Measurements from ENCODE around the gene SESTD1.
"Not testable (repeated sequence)": the region's sequence is repeated elsewhere in the genome, so short reads cannot be mapped to it uniquely, and the experiment has no call there.

SESTD1 gene

DNA sequence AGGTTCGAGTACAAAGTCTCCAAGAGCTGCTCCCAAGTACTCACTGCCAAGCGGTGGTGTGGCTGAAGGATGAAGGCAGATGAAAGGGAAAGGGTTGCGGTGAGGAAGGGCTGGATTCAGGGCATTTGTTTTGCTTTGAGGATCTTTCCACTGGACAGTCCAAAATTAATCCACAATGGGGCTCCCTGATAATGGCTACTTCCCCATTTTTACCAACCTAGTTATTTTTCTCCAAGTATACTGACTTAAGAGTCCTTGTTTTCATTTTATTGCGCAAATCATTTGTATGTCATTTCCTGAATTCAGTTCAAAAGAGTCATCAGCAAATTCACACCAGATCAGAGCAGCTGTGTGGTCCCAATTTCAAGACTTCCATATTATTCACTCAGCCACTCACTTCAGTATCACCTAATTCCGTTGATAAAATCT, 464 bp upstream of the SESTD1 start:
- peak; percentile 23 for DNase-seq

DNA sequence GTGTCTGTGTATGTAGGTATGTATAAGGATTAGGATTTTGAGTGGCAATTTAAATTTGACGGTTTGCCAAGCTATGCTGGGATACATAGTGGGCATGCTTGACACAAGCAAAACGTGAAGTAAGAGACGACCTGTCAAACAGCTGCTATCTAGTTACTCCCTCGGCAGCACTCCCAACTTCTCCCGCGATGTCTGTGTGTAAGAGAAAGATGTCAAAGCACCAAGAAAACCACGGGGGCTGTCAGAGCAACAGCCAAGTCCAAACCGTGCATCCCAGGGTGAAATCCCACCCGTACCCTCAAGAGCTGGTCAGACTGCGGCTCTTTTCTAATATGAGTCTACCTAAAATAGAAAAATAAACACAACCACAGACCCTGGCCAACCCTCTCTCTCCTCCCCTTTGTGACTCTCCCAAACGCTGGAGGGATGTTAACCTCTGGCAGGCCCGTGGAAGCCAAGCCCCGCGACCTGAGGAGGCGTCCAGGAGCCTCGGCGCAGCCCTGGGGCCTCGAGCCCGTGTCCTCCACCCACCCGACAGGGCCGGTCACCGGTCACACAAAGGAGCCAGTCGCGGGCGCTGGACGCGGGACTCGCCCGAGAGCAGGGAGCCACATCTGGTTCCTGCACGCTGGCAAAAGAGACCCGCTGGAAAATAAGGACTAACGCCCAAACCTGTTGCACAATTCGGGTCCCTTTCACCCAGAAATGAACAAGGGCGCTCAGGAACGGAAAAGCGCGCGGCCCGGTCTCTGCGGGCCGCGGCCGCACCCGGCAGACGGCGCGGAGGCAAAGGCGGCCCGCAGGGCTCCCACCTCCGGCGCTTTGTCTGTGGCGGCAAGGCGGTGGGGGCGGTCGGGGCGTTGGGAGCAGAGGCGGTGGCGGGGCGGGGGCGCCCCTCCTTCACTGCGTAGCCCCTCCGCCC, 925 bp downstream of the SESTD1 start:
- DNase-seq = peak; percentile 34

DNA sequence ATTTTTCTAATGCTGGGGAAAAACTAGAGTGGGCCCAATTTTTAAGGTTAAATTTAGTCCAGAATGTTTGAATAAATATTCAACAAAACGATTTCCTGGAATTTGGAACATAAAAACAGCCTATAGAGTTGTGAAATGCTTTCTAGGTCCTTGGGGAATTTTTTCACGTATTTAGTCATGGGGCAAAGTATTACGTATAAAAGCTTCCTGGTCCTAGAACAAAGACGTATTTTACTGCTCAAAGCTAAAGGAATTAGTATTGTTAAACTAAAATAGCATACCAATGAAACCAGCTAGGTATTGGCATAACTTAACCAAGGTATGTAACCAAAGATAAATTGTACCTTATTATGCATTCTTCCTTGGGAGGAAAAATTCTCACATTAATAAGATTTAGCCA, 1.6 kb downstream of the SESTD1 start:
- no peak for DNase-seq

DNA sequence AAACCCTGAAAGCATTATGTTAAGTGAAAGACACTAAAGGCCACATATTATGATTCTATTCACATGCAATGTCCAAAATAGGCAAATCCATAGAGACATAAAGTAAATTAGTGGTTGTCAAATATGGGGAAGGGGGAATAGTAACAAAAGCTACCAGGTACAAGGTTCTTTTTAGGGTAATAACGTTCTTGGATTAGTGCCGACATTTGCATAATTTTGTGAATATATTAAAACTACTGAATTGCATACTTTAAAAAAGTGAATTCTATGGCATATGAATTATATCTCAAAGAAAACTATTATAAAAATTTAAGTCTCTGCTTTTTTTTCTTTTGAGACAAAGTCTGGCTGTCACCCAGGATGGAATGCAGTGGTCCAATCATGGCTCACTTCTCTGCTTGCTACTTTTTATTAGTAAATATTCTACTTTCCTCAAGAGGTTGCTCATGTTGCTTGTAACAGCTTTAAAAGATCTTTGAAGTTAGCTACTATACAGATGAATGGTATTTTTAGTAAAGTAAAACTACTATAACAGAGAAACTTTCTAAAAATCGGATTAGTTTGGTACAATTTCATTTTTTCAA, 2.5 kb downstream of the SESTD1 start:
- DNase-seq = no peak

DNA sequence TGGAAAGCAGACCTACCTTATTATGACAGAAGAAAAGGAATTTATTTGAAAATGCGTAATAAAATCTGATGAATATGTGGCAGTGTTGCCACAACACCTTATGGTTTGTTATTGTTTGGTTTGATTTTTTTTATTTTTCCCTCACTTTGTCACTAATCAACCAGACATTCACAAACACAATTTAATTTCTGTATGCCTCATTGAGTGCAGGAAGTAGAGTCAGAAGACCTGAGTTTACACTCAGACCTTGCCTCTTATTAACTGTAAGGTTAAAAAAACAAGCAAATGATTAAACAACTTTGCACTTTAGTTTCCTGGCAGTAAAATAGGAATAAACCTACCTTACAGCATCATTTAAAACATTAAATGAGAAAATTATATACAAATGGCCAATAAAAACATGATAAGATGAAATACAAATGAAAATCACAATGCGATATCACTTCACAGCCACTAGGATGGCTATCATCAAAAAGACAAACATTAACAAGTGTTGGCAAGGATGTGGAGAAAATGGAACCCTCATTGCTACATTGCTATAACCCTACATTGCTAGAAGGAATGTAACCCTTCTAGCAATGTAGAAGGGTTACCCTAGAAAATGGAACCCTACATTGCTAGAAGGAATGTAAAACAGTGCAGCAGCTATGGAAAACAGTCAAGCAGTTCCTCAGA, 3.3 kb downstream of the SESTD1 start:
- DNase-seq = no peak

DNA sequence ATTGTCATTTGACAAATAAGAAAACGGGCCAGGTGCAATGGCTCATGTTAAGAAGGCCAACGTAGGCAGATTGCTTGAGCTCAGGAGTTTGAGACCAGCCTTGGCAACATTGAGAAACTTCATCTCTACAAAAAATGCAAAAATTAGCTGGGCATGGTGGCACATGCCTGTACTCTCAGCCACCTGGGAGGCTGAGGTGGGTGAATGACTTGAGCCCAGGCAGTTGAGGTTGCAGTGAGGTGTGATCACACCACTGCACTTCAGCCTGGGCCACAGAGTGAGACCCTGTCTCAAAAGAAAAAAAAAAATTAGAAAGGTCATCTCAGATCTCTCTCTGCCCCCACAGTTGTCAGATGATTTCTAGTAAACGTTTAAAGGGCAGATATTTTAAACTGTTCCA, 4.4 kb downstream of the SESTD1 start:
- DNase-seq = no peak

DNA sequence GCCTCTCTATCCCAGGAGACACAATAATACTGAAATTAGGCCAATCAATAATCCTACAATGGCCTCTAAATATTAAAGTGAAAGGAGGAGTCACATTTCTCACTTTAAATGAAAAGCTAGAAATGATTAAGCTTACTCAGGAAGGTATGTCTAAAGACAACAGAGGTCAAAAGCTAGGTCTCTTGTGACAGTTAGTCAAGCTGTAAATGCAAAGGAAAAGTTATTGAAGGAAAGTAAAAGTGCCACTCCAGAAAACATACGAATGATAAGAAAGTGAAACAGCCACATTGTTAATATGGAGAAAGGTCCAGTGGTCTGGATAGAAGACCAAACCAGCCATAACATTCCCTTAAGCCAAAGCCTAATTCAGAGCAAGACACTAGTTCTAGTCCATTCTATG, 9.5 kb downstream of the SESTD1 start:
- DNase-seq = no peak

DNA sequence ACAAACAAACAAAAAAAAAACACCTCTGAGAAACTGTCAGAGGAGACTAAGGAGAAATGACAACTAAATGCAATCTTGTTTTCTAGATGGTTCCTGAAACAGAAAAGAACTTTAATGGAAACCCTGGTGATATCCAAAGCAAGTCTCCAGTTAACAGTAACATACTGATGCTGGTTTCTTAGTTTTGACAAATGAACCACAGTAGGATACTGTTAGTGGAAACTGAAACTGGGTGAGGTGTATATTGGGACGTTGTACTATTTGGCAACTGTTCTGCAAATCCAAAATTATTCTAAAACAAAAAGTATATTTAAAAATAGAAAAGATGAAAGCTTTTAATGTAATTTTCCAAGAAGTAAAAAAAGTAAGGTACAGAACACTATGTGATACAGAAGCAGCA, 11.4 kb downstream of the SESTD1 start:
- no peak for DNase-seq

DNA sequence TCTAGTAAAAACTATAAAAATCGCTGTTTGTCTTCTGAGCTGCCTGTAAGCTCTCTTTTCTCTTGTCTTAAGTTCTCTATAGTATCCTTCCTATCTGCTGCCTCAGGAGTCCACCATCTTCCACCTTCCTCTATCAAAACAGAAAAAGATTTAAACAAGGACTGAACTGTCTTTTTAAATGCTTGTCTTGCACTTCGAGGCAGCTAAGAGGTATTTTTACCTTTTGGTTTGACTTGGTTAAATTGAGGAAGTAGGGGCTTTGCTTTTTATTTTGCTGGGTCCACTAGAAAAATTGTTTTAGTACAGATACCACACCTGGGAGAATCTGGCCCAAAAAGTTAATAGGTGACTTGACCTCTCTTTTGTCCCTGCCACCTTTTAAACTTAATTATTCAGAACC, 12.2 kb downstream of the SESTD1 start:
- DNase-seq = no peak

DNA sequence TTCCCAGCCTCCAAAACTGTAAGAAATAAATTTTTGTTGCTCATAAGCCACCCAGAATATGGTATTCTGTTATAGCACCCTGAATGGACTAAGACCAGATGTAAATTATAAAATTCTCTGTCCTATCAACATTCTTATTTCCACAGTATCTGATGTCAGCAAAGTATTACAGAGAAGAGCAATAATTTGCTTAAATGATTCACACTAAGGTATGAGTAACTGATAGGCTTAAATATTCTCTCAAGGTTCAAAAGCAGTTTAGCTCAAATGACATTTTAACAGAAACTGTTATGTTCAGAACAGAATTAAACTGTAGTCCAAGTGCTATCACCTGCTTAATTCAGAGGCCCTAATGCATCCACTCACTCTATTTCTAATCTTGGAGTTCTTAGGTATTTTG, 12.8 kb downstream of the SESTD1 start:
- peak; percentile 30 for DNase-seq

DNA sequence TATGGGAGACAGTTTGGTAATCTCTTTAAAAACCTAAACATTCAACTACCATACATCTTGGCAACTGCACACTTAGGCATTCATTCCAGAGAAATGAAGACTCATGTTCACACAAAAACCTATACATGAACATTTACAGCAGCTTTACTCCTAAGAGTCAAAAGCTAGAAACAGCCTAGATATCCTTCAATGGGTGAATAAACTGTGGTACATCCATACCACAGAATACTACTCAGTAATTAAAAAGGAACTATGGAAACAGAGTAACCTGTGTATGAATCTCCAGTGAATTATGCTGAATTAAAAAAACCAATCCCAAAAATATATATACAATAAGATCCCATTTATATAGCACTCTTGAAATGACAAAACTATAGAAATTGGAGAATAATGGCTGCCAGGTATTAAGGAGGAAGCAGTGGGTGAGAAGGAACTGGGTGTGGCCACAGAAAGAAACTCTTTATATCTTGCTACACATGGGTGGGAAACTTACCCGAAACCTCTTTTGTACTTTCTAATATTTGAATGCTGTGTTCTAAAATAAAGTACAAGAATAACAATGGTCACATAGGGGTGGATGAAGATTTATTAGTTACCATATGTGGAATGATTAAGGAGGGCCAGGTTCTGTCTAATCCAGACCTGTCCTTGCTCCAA, 13.7 kb downstream of the SESTD1 start:
- no peak for DNase-seq

DNA sequence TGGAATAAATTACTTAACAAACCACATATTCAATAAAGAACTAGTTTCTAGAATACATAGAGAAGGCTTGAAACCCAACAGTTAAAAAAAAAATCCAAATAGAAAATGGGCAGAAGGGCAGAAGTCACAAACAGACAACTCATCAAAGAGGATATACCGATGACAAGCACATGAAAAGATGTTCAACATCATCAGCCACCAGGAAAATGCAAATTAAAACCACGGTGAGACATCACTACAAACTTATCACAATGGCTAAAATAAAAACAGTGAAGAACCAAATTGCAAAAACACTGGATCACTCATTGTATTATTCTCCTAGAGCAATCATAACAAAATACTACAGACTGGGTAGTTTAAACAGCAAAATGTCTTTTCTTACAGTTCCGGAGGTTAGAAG, 14.5 kb downstream of the SESTD1 start:
- DNase-seq = no peak

DNA sequence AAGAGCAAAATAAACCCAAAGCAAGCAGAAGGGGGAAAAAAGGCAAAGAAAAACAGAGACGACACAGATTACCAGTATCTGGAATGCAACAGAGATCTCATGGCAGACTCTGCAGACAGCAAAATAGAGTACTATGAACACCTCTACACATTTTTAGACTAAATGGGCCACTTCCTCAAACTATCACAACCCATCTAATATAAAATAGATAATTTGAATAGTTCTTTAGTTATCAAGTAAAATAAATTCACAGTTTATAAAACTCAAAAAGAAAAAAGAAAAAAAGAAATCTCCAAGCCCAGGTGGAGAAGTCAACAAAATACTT, 16.6 kb downstream of the SESTD1 start:
- DNase-seq = no peak

DNA sequence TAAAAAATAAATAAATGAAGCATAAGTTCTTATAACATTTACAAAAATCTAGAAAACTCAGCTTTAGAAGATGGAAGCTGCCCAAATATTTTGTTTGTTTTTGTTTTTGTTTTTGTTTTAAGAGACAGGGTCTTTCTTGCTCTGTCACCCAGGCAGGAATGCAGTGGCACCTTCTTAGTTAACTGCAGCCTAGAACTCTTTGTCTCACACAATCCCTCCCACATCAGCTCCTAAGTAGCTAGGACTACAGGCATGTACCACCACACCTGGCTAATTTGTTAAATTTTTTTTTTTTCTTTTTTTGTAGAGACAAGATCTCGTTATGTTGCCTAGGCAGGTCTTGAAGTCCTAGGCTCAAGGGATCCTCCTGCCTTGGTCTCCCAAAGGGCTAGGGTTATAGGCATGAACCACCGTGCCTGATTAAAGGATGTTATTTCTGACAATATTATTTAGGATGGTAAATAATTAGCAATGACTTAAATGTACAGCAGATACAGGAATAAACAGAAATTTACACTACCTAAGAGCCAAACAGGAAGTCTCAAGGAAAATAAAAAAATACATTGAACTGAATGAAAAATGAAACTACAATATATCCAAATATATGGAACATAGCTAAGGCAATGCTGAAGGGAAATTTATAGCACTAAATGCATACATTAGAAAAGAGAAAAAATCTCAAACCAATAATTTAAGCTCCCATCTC, 17.2 kb downstream of the SESTD1 start:
- no peak for DNase-seq

DNA sequence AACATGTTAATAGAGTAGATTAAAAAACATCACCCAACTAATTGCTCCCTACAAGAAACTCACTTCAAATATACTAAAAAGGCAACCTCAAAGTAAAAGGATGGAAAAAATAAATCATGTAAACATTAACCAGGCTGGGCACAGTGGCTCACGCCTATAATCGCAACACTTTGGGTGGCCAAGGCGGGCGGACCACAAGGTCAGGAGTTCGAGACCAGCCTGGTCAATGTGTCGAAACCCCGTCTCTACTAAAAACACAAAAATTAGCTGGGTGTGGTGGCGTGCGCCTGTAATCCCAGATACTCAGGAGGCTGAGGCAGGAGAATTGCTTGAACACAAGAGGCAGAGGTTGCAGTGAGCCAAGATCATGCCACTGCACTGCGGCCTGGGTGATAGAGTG, 18.8 kb downstream of the SESTD1 start:
- DNase-seq = not testable (repeated sequence)

DNA sequence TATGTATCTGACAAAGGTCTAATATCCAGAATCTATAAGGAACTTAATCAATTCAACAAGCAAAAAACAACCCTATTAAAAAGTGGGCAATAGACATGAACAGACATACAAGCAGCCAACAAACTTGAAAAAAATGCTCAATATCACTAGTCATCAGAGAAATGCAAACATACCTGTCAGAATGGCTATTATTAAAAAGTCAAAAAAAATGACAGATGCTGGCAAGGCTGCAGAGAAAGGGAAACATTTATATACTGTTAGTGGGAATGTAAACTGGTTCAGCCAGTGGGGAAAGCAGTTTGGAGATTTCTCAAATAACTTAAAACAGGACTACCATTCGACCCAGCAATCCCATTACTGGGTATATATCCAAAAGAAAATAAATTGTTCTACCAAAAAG, 21.6 kb downstream of the SESTD1 start:
- no peak for DNase-seq

DNA sequence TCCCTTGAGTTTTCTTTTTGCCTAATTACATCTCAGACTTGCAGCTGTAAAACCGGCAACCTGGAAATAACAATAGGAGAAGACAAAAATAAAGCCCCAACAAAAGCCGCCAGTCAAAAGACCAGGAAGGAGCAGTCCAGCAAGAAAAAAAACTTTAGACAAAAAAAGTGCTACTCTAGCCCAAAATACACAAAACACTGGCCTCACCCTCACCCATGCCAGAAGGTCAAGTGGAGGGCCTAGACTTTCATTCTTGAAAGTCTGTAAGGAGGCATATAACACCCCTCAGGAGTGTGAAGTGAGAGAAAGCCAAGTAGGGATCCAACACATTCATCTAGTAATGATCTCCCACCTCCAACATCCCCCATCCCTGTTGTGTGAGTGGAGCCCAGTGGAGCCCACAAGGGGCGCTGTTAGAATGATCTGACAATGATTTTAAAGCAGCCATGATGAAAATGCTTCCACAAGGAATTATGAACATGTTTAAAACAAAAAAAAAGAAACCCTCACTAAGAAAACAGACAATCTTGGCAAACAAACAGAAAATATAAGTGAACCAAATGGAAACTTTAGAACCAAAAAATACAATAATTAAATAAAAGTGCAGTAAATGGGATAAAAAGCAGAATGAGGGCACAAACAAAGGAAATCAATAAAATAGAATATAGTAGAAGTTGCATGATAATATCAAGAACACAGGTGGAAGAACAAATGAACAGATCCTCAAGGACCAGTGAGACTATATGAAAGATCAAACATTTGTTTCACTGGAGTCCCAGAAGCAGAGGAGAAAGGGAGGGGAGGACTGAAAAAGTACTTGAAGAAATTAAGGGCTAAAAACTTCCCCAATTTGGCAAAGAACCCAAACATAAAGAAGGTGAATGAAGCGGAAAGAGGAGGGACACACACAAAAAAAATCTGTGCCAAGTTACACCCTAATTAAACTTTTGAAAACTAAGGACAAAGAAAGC, 23.9 kb downstream of the SESTD1 start:
- DNase-seq = no peak

DNA sequence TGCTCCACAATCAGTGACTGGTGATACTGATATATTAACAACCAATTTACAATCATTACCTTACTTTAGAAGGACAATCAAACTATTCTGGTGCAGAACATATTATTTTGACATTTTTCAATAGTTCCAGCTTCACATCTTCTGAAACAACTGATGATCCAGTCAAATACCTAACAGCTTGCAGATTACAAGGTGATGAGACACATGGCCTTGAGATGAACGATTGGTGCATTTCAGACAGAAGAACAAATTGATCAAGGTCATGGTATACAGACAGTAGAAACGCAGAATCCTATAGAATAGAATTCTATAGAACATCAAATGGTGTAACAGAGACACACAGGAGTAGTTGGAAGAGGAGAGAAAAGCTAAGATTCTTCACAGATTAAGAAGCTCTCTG, 24.8 kb downstream of the SESTD1 start:
- no peak for DNase-seq

DNA sequence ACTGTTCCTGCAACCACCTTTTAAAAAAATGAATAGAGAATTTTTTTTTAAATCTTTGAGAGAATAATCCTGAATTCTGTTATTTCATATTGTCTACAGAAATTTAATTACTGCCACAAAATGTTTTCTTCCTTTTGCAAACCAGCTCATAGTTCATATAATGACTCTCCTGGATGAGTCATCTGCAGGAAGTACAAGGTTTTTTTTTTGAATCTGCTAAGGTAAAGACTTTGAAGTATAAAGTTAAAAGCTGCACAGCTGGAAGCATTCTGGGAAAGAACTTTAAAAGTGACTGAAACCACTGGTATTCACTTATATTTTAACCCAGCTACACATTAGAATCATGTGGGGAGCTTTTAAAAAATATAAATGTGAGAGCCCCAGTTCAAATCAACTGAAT, 25.4 kb downstream of the SESTD1 start:
- peak; percentile 9 for DNase-seq

DNA sequence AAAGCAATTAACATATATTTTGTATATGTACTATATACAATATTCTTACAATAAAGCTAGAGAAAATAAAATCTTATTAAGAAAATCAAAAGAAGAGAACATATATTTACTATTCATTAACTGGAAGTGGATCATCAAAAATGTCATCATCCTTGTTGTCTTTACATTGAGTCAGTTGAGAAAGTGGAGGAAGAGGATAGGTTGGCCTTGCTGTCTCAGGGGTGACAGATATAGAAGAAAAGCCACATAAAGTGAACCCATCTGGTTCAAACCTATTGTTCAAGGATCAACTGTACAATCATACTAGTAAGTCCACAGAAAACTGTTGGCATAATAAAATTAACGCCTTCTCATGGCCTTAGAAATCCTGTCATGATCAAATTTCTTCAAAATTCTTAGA, 26.6 kb downstream of the SESTD1 start:
- DNase-seq = no peak

DNA sequence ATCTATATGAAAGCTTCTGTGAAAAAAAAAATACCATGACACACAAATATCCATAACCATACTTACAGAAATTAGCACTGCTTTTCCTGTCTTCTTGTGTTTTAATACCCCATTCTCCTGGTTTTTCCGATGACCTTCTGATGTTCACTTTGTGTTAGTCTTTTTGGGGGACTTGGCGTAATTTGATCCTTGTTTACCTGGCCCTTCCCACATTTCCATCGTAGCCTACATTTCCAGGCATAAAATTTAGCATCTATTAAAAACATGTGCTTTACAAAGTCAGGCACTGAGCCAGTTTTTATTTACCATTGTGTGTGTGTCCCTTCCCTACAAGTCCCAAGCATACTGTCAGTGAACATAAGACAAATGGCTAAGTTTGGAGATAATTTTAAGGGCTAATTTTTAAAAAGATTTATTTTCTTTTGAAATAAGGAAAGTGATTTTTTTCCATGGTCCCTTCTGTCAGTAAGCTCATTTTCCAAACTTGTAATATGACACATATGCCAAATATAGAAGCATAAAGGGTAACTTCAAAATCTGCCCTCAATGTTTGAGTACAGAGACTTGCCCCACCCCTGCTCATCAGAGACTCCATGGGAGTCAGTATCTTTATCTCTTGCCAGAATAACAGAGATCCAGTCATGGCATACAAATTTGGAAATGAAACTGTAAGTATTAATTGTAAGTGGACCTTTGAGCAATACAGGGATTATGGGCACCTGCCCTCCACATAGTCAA, 27.3 kb downstream of the SESTD1 start:
- DNase-seq = no peak
